Endothelial cell of umbilical vein (primary cell): ENCODE data around the gene VTI1A.

Source experiments
- EZH2 ChIP-seq: IDR thresholded peaks from 2 replicates; pipeline ENCODE4 v1.6.1; 2012; ENCODE audit warnings: borderline replicate concordance, low read depth, mild to moderate bottlenecking, moderate library complexity, low read length, inconsistent platforms; ENCODE audit not compliant: severe bottlenecking
- POLR2A ChIP-seq: IDR thresholded peaks from 2 replicates; pipeline ENCODE4 v1.6.1; 2012; ENCODE audit warnings: low read depth, mild to moderate bottlenecking, control low read depth, low read length
- POLR2AphosphoS5 ChIP-seq: IDR thresholded peaks from 2 replicates; pipeline ENCODE4 v1.6.1; 2012; ENCODE audit warnings: low read depth, mild to moderate bottlenecking, control low read depth, low read length, moderate library complexity; ENCODE audit not compliant: insufficient read depth
- TF ChIP-seq, protein P1 (sequence below), 2 donors: IDR thresholded peaks; 1 replicate in 1 of 2; 2 replicates in 1 of 2; pipeline ENCODE4 v1.5.1; 2011; ENCODE audit warnings: low read length in 2 of 2, mild to moderate bottlenecking in 2 of 2, moderate library complexity in 2 of 2, control low read depth in 1 of 2, inconsistent platforms in 1 of 2, low read depth in 1 of 2; ENCODE audit not compliant: insufficient read depth in 1 of 2; ENCODE audit errors: extremely low read depth in 1 of 2

DNA sequence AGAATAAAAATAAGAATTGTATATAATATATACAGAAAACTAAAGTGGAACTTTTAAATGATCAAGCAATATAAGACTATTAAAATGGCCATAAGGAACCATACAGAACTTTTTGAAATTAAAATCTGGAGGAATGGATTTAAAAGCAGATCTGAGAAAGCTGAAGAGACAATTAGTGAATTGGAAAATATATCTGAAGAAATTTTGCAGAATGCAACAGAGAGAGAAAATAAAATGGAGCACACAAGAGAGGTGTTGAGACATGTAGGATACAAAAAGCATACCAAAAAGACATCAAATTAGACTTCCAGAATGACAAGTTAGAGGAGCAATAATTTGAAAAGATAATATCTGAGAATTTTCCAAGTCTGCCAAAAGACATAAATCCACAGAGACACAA, 169.6 kb downstream of the VTI1A start:
- TF ChIP-seq, protein P1, sequence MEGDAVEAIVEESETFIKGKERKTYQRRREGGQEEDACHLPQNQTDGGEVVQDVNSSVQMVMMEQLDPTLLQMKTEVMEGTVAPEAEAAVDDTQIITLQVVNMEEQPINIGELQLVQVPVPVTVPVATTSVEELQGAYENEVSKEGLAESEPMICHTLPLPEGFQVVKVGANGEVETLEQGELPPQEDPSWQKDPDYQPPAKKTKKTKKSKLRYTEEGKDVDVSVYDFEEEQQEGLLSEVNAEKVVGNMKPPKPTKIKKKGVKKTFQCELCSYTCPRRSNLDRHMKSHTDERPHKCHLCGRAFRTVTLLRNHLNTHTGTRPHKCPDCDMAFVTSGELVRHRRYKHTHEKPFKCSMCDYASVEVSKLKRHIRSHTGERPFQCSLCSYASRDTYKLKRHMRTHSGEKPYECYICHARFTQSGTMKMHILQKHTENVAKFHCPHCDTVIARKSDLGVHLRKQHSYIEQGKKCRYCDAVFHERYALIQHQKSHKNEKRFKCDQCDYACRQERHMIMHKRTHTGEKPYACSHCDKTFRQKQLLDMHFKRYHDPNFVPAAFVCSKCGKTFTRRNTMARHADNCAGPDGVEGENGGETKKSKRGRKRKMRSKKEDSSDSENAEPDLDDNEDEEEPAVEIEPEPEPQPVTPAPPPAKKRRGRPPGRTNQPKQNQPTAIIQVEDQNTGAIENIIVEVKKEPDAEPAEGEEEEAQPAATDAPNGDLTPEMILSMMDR (IDR thresholded peaks at IDR 0.05; ENCODE audit: extremely low read depth in 1 of 2, insufficient read depth in 1 of 2, low read depth in 1 of 2, low read length in 2 of 2): no peak
- TF ChIP-seq POLR2AphosphoS5 (no peak), POLR2A (no peak), EZH2 (no peak)
